ENCODE results near the gene LCN10.

DNA sequence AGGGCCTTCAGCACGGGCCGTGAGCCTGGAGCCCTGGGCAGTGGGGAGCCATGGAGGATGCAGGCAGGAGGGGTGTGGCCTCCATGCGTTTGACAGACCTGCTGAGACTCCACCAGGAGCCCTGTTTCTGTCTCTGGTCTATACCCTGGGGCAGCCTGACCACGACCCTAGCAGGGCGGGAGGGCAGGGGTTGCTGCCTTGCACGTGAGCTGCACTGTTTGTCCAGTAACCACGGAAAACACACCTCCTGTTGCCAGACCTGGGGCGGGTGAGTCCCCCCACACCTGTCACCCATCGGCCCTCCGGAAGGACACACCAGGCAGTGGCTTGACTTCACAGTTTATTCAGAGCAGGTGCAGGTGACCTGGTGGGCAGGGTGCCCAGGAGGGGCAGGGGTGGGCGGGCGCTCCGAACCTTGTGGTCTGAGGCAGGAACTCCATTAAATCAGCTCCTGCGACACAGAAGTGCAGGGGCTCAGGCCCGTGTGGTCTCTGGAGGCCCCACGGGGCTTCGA is 11.4 kb upstream of the LCN10 start:
- no peak for TF ChIP-seq EZH2 (IDR thresholded peaks at IDR 0.05)
- TF ChIP-seq, protein P1, sequence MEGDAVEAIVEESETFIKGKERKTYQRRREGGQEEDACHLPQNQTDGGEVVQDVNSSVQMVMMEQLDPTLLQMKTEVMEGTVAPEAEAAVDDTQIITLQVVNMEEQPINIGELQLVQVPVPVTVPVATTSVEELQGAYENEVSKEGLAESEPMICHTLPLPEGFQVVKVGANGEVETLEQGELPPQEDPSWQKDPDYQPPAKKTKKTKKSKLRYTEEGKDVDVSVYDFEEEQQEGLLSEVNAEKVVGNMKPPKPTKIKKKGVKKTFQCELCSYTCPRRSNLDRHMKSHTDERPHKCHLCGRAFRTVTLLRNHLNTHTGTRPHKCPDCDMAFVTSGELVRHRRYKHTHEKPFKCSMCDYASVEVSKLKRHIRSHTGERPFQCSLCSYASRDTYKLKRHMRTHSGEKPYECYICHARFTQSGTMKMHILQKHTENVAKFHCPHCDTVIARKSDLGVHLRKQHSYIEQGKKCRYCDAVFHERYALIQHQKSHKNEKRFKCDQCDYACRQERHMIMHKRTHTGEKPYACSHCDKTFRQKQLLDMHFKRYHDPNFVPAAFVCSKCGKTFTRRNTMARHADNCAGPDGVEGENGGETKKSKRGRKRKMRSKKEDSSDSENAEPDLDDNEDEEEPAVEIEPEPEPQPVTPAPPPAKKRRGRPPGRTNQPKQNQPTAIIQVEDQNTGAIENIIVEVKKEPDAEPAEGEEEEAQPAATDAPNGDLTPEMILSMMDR (IDR thresholded peaks at IDR 0.05) = no peak
